Upper lobe of left lung (tissue), 6 donors: ENCODE results near the gene ARRDC4. TPM values are rescaled to one million over a fixed set of nuclear protein-coding genes. Genes with fewer than 3 reads are reported as not detected.
"Not testable (repeated sequence)": the region's sequence is repeated elsewhere in the genome, so short reads cannot be mapped to it uniquely, and the experiment has no call there.

Source experiments
- ATAC-seq, 2 donors: fragments of 200-7000 bp; cut with Tn5 transposase; one replicate each; pipeline ENCODE4 v1.9.1; 2022; ENCODE audit warnings: mild to moderate bottlenecking in 2 of 2, moderate library complexity in 2 of 2; ENCODE audit not compliant: low FRiP score in 2 of 2
- DNase-seq, 2 donors: peaks; one replicate each; pipeline ENCODE4 v3.0.0-alpha.2; 2019 to 2020
- H3K27ac ChIP-seq, 4 donors: fragments of 200-600 bp; sonication (generic); one replicate each; pipeline ENCODE4 v1.5.1; 2016 to 2019
- H3K27me3 ChIP-seq, 4 donors: fragments of 200-600 bp; sonication (generic); one replicate each; pipeline ENCODE4 v1.5.1; 2017 to 2019
- H3K36me3 ChIP-seq, 4 donors: fragments of 200-600 bp; sonication (generic); one replicate each; pipeline ENCODE4 v1.5.1; 2016 to 2019
- H3K4me1 ChIP-seq, 4 donors: fragments of 200-600 bp; sonication (generic); one replicate each; pipeline ENCODE4 v1.5.1; 2018 to 2019
- H3K4me3 ChIP-seq, 4 donors: fragments of 200-600 bp; sonication (generic); one replicate each; pipeline ENCODE4 v1.5.1; 2017 to 2019; ENCODE audit warnings: mild to moderate bottlenecking in 2 of 4, moderate library complexity in 1 of 4
- H3K9me3 ChIP-seq, 4 donors: fragments of 200-600 bp; sonication (generic); one replicate each; pipeline ENCODE4 v1.5.1; 2018 to 2019
- CTCF ChIP-seq, 6 experiments: fragments of 450-650 bp in 4 of 6; fragments of 200-600 bp in 2 of 6; sonication (generic) in 2 of 6; IDR thresholded peaks; one replicate each; pipeline ENCODE4 v1.5.1; 2016 to 2019; ENCODE audit warnings: antibody characterized with exemption in 6 of 6
- EP300 ChIP-seq, 4 donors: sonication (generic); formaldehyde crosslinking; IDR thresholded peaks; one replicate each; pipeline ENCODE4 v1.5.1; 2017; ENCODE audit warnings: antibody characterized with exemption in 4 of 4, control low read depth in 2 of 4
- POLR2A ChIP-seq, 4 donors: fragments of 450-650 bp; IDR thresholded peaks; one replicate each; pipeline ENCODE4 v1.5.1; 2016 to 2017; ENCODE audit warnings: antibody characterized with exemption in 4 of 4, mild to moderate bottlenecking in 2 of 4
- POLR2AphosphoS5 ChIP-seq, 2 donors: sonication (generic); formaldehyde crosslinking; IDR thresholded peaks; one replicate each; pipeline ENCODE4 v1.5.1; 2017; ENCODE audit warnings: antibody characterized with exemption in 2 of 2
- WGBS, 2 donors: methylation state at CpG; one replicate each; pipeline ENCODE4 v1.1.5; 2017 to 2018; 5-methylcytosine and 5-hydroxymethylcytosine counted together
- total RNA-seq, 6 donors: library from RNA; depleted of rRNA in 4 of 6; stranded (reverse); fragments of >200 nt in 4 of 6; gene quantifications; one replicate each; pipeline versions ENCODE4 v1.1.0 to v1.2.1, GENCODE V29; 2016 to 2021
- donor health status: DM: no; HTN: no; CAD: no; lungs with moderate emphysema.
- donor health status: DM: no; HTN: yes; CAD: no; lungs with severe emphysema.

ARRDC4 gene
- total RNA-seq, 6 donors from 2014 or later, result 26.3 to 51.3 (median 36.3) TPM

- ATAC-seq, result no peak
- no peak for DNase-seq
- H3K27ac ChIP-seq, result no peak overlapping the region
- peaks cover 0 to under 1% (median 0%) of the 10 kb centered on the region in 4 donors for H3K9me3 ChIP-seq
- no peaks in the 10 kb centered on the region for H3K36me3 ChIP-seq
- H3K4me3 ChIP-seq, result no peak overlapping the region
- H3K4me1 ChIP-seq, result no peaks in the 10 kb centered on the region
- 74 to 83% methylated on average over 3 of the region's 3 CpGs for WGBS, 2 donors
- H3K27me3 ChIP-seq, result no peaks in the 10 kb centered on the region
- TF ChIP-seq POLR2AphosphoS5 (IDR thresholded peaks at IDR 0.05) (no peak), EP300 (IDR thresholded peaks at IDR 0.05) (no peak), POLR2A (IDR thresholded peaks at IDR 0.05) (no peak), CTCF (IDR thresholded peaks at IDR 0.05) (no peak)
Measured at GRCh38 chr15:97981058-97981457, 20.6 kb downstream of the ARRDC4 start.

- DNase-seq, result no peak
- H3K27ac ChIP-seq, result no peak overlapping the region
- 88 to 89% methylated on average over 1 of the region's 1 CpG for WGBS, 2 donors
Measured at GRCh38 chr15:97981758-97982157, 21.3 kb downstream of the ARRDC4 start.

GRCh38 chr15:97984157-97984556 is 23.7 kb downstream of the ARRDC4 start:
- no peaks in the 10 kb centered on the region for H3K4me1 ChIP-seq
- H3K9me3 ChIP-seq, result peaks cover 0 to 14% (median 5%) of the 10 kb centered on the region in 4 donors
- H3K4me3 ChIP-seq, result no peak overlapping the region
- no peaks in the 10 kb centered on the region for H3K36me3 ChIP-seq
- H3K27me3 ChIP-seq, result no peaks in the 10 kb centered on the region
- TF ChIP-seq EP300 (IDR thresholded peaks at IDR 0.05), result no peak
- TF ChIP-seq CTCF (IDR thresholded peaks at IDR 0.05), result no peak
- TF ChIP-seq POLR2AphosphoS5 (IDR thresholded peaks at IDR 0.05), result no peak
- TF ChIP-seq POLR2A (IDR thresholded peaks at IDR 0.05), result no peak
- no peak overlapping the region for H3K27ac ChIP-seq
- ATAC-seq (peak in 1 of 2 donors; percentile 61), DNase-seq (no peak)
- WGBS, 2 donors, result 26 to 50% methylated on average over 1 of the region's 1 CpG

More at GRCh38 chr15:97981758-97982157, 21.3 kb downstream of the ARRDC4 start:
- no peaks in the 10 kb centered on the region for H3K36me3 ChIP-seq
- H3K9me3 ChIP-seq, result peaks cover 0 to 7% (median 1%) of the 10 kb centered on the region in 4 donors
- TF ChIP-seq EP300 (IDR thresholded peaks at IDR 0.05) (no peak), POLR2AphosphoS5 (IDR thresholded peaks at IDR 0.05) (no peak), POLR2A (IDR thresholded peaks at IDR 0.05) (no peak), CTCF (IDR thresholded peaks at IDR 0.05) (no peak)
- no peaks in the 10 kb centered on the region for H3K27me3 ChIP-seq
- no peaks in the 10 kb centered on the region for H3K4me1 ChIP-seq
- no peak for ATAC-seq
- no peak overlapping the region for H3K4me3 ChIP-seq

GRCh38 chr15:97985979-97986378 is 25.5 kb downstream of the ARRDC4 start:
- peaks cover 0 to 14% (median 5%) of the 10 kb centered on the region in 4 donors for H3K9me3 ChIP-seq
- H3K4me3 ChIP-seq, result not testable (repeated sequence)
- WGBS, 2 donors, result 78 to 80% methylated on average over 2 of the region's 2 CpGs

GRCh38 chr15:97986781-97987180 is 26.3 kb downstream of the ARRDC4 start:
- 79 to 100% methylated on average over 2 of the region's 2 CpGs for WGBS, 2 donors
- TF ChIP-seq EP300 (IDR thresholded peaks at IDR 0.05) (no peak), POLR2A (IDR thresholded peaks at IDR 0.05) (no peak), POLR2AphosphoS5 (IDR thresholded peaks at IDR 0.05) (no peak), CTCF (IDR thresholded peaks at IDR 0.05) (no peak)
- H3K9me3 ChIP-seq, result peaks cover 0 to 14% (median 5%) of the 10 kb centered on the region in 4 donors
- DNase-seq, result no peak
- H3K4me3 ChIP-seq, result no peak overlapping the region
- no peak for ATAC-seq
- no peaks in the 10 kb centered on the region for H3K27me3 ChIP-seq
- no peaks in the 10 kb centered on the region for H3K36me3 ChIP-seq
- H3K4me1 ChIP-seq, result no peaks in the 10 kb centered on the region
- no peak overlapping the region for H3K27ac ChIP-seq

More at GRCh38 chr15:97985979-97986378, 25.5 kb downstream of the ARRDC4 start:
- not testable (repeated sequence) for H3K4me1 ChIP-seq, H3K27ac ChIP-seq, ATAC-seq, H3K36me3 ChIP-seq, H3K27me3 ChIP-seq, DNase-seq
